ENCODE results near the gene ZHX3.
"Not testable (repeated sequence)": the region's sequence is repeated elsewhere in the genome, so short reads cannot be mapped to it uniquely, and the experiment has no call there.

The ZHX3 gene

DNA sequence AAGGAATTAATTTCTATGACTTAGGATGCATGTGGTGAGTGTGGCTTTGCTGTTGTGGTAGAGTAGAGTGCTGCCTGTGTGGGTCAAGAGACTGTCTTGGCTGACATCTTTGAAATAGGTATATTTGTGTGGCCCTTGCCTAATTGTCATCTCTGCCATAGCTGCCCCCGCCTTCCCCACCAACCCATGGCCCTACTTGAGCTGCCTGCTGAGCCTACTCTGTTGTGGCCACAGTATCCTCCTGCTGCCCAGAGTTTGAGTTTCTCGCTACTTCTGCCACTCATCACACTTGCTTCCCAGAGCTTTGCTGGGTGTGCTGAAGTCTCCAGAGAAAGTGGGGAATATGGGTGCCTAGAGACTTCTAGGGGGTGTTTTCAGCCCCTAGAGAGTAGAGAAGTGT, 172.2 kb downstream of the ZHX3 start:
- no peak for DNase-seq

DNA sequence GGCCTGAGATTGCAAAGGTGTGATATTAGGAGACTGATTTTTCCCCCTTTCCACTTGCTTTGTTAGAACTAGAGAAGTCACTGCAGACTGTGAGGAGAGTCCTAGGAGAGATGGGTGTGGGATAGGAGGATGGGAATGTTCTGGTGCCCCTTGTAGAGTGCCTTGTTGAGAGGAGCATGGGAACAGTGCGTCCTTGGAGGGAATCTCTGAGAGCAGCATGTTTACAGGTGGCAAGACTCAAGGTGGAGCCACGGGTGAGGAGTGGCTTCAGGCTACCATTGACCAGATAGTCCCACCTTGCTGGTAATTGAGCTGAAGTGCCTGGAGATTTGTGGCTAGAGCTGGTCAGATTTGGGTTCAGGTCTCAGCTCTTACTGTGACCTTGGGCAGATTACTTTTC, 174.2 kb downstream of the ZHX3 start:
- no peak for DNase-seq

DNA sequence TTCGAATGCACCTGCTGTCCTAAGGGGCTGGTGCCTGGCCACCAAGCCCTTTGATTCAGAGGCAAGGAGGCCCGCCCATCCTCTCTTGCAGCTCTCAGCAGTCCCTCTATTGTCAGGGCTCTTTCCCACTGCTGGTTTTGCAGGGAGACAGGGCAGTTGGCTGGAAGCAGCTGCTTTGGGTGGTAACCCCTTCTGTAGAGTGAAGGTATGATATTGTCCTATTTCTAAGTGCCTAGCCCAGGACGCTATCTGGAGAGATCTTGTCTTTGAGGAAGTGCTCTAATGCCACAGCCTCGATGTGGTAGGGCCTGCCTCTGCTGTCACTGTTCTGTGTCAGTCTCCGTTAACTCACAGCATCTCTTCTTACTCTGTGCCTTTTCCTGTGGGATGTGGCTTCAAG, 174.6 kb downstream of the ZHX3 start:
- peak in 1 of 2 experiments; percentile 10 for DNase-seq

DNA sequence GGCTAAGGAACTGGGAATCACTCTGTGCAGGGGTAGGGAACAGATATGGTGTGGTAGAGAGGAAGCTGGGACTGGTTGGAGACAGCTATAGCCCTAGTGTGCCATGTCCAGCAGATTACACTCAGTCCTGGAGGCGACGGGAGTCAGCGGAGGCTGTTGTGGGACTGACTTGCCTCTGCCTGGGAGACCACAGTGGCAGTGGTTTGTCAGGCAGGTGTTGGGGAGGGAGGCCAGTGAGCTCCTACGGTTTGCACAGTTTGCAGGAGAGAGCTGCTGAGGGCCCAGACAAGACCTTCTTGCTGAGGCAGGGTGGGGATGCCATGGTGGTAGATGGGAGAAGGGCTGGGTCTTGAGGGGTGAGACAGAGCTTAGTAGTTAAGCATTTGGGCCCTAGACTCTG, 175.3 kb downstream of the ZHX3 start:
- DNase-seq: no peak

DNA sequence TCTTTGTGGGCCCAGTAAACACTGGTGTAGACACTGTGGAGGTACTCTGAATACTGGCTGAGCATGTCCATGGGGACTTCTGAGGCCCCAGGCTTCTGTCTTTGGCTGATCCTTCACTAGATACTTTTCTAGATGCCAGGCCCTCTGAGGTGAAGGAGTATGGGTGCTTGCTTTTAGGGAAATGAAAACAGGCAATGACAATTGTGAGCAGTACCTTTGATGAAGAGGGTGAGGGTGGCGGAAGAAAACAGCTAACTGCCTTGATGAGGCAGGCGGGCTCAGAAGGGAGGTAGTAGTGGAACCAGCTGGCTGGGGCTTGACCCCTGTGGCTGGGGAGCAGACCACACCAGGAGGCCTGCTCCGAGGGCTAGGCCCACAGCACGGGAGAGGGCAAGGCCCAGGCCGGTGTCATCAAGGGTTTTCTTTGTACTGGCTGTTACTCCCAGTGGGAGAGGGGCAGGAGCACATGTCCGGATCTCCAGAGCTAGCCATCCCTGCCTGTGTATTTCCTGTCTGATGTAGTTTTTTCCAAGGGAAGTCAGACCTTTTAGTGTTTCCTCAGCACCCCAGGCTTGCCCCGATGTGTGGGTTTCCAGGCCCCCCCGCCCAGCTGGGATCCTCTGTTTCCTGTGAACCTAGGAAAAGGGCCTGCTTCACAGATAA, 176.2 kb downstream of the ZHX3 start:
- no peak for DNase-seq

DNA sequence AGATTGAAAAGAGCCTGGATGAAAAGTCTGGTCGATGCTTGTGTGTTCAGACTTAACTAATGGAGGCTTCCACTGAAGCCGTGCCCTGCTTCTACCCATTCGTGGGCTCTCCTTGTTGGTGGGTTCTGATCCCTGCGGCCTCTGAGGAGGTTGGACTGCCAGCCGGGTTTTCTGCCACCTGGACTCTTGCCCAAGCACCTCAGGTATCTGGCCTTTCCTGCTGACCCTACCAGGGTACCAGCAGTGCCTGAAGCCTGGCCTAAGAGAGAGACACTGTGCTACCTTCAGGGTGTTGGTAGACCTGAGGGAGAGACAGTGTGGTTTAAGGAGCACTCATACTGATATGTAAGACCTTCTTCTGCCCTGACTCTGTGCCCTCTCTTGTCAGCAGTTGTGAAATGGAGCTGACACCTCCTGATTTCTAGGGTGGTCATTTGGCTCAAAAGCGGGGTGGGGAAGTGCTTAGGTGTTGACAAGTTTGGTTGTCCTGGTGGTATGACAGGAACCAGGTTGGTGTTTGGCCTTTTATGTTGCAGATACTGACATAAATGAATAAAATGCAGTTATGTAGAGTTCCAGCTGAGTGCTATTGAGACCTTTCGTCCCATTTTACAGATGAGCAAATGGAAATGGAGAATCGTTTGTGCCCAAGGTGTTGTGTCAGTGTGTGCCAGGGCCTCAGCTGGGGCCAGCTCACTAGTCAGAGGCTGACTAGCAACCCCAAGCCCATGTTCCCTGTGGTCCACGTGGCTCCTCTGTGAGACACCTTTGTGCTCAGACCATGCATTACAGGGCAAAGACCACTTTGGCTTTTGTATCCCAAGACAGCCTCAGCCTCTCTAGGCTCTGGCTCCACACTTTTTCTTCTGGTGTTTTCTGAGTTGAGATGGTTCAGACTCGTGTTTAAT, 177.1 kb downstream of the ZHX3 start:
- DNase-seq: no peak

DNA sequence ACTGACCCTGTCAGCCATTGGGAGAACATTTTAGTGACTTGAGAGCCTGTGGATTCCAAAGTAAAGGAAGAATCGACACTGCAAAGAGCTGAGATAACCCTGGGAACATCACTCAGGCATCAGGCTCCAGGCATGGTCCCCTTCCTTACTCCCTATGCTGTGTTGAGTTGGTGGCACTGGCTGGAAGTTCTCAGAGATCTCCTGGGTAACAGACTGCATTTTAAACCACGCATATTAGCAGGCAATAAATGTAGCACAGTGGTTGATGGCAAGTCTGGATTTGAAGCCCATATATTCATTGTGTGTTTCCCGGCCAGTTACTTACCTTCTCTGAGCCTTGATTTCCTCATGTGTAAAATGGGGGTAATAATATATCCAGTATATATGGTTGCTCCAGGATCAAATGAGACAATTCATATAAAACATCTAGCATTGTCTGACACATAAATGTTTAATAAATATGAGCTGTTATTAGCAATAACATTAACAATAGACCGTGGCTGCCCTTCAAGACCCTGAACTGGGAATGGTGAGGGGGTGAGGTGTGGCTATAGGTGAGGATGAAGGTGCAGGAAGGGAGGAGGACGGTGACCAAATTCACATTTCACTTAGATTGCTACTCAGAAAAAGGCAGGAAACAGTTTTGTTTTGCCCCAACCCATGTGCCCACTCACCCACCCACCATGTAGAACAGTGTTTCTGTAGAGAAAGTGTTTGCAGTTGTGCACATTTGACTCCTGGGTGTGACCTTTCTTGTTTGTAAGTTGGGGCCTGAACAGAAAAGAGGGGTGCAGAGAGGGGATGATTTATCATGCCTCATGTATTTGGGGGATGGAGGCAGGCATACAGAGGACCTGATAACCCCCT, 178.1 kb downstream of the ZHX3 start:
- DNase-seq: no peak

DNA sequence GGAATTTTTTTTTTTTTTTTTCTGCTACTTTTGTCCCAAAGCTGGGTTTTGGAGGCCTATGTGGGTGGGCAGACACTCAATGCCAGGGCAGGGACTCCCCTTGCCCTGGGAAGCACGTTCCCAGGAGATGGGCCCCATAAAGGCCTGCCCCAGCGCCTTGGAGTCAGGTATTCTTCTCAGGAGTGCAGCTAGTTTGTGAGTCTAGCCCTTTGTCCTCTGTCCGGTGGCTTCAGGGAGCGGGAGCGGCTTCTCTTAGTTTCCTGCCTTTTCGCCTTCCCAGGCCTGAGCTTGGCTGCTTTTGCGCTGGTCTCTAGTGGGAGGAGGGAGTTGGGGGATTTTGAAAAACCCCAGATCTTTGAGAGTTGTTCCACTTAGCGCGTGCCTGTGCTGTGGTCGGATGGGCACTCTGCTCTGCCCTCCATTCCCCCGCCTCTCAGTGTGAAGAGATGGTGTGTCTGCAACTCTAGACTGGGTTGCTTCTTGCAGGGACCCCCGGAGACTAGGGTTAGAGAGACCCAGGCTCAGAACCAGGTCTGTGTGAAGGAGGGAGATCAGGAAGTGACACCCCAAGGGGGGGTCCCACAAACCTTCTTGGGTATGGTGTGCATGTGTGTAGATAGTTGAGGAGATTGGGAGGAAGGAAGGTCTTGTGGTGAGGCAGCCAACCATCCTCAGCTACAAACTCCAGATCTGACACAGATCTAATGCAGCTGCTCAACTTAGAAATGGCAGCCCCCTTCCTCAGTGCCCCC, 178.9 kb downstream of the ZHX3 start:
- DNase-seq: no peak

DNA sequence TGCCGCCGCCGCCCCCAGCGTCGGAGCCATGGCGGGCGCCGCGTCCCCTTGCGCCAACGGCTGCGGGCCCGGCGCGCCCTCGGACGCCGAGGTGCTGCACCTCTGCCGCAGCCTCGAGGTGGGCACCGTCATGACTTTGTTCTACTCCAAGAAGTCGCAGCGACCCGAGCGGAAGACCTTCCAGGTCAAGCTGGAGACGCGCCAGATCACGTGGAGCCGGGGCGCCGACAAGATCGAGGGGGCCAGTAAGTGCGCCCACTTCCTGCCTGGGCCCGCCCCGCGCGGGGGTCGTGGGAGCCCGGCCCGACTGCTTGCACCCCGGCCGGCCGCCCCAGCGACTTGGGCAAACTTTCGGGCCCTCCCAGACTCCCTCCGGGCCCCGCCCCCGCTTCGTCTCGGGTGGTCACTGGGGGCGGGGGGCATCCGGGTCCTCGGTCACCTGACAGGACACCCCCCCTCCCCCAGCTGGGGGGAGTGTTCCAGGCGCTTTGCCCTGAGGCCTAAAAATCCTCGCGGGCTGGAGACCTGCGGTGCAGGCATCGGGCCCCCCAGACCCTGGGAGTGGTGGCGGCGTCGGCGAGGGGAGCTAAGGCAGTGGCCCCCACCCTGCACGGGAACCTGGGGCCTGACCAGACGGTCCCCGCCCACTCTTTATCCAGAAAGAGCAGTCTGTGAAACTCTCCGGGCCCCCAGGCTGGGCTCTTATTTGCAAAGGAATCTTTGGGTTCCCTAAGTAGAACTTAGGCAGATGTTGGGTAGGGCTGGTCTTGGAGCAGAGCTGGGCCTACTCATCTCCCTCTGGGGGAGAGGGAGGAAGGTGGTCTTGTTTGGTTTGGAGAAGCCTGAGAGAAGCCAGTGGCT, 179.7 kb downstream of the ZHX3 start:
- DNase-seq: no peak

DNA sequence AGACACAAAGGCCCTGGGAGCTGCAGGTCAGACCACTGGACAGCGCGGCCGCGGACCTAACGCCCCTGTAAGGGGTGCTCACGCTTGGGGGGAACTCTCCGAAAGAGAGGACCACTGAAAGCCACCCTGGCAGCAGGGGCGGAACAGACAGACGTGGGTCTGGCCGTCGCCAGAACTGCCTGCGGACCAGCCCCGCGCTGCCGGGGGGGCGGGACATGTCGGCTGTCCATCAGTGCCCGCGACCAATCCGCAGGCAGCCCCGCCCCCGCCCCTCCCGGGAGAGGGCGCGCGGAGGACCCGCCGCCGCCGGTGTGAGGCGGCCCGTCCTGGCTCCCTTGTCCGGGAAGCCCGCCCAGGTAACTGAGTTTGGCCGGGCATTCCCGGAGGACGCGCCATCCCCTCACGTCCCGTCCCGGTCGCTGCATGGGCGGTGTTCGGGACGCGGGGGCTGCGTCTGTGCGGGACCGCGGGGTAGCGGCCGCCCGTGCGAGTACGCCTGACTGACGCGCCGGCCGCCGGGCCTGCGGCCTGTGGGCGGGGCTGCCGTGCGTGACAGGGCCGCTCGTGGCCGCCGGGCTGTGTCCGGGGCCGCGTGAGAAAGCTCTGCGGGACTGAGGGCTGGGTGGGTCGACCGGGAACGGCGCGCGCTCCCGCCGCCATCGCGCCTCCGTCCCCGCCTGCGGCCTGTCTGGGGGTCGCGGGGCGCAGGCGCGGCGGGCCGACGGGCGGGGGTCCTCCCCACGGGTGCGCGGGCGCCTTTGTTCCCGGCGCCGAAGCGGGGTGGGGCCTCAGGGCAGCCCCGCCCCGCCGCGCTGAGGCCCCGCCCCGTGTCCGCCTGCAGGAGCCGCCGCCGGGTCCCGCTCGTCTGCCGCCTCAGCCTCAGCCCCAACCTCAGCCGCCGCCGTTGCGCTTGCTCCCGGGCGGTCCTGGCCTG, 180.6 kb downstream of the ZHX3 start, which contains the start of gene PLCG1:
Gene PLCG1, plus strand, starts transcription at position 864 of the 934 bp plus-strand sequence. CDS start 99 bp downstream, outside the sequence.
- DNase-seq: peak; percentile 69 to 82

DNA sequence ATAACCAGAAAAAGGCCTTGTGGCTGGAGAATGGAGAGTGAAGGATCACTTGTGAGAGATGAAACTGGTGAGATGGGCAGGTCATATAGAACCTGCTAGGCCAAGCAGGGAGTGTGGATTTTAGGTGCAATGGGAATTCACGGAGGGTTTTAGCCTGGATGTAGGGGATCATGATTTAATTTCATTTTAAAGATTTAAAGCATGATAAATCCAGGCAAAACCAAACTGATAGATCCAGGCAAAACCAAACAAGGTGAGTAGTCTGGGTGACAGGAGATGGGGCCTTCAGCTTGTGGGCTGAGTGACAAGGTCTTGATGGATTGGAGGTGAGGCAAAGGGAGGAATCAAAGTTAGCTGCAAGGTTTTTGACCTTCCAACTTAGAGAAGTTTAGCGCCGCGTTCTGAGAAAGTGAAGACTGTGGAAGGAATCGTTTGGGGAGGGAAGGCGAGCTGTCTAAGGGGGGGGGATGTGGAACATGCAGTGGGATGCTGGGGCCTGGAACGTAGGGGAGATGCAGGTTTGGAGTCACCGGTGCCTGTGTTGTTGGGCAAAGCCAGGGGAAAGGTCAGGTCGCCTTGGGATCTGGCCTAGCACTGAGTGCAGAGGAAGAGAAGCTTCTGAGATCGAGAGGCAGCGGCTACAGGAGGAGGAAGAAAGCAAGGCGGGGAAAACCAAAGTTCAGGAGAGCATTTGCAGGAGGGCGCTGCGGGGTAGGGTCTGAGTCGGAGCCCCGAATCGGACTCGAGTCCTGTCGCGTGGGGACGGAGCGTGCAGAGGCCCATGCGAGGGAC, 181.4 kb downstream of the ZHX3 start:
- DNase-seq: no peak

DNA sequence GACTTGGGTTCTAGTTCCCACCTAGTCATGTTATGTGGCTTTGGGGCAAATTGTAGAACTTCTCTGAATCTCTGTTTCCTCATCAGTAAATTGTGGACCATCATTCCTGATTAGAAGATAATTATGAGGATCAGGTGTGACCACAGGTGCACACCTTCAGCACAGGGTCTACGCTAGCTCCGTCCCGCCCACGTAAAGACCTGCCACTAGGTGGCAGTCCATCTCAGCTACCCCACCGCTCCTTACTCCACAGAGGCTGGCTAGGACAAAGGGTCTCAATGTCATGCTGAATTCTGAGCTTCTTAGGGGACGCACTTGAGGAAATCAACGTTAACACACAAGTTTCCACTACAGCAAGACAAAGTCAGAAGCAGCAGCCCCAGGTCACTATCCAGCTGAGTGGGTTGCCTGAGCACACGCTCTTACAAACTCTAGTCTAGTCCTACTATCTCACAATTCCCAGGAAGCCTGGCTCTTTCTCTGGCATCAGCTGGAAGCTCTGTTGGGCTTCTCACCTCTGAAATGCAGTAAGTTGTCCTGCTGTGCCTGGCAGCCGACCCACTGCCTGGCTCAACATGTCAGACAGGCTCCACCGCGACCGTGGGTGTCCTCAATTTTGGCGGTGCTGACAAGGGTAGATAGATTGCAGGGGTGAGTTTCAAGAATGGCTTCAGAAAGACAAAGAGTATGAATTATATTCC, 182.2 kb downstream of the ZHX3 start:
- DNase-seq: peak; percentile 17 to 25

DNA sequence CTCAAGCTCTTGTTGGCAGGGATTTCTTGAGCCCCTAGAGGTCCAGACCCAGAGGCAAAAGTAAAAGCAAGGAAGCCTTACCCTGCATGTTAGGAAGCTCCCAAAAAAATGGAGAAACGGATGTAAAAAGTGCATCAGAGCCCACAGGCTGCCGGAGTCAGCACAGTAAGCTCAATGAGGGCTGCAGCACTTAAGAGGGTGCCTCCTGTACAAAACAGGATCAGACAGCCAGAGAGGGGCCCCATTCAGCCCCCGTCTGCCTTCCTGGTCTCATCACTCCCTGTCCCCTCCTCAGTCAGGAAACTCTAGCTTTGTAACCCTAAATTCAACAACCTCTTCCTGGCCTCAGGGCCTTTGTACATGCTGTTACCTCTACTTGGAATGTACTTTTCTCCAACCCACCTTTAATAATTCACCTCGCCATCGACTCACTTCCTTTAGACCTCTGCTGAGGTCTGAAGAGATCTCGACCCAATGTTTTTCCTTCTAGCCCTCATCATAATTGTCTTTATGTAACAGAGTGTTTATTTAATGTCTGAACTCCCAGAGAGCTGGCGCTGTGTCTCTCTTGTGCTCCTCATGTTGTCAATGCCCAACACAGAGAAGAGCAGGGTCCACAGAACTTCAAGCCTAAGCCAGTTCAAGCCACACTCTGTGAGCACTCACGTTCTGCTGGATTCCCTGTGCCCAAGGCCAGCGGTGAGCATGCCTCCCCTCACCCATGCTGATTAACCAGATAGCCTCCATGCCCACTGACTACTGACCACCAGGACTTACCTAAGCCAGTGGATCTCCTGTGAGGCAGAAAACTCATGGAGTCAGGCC, 183.0 kb downstream of the ZHX3 start:
- no peak for DNase-seq

DNA sequence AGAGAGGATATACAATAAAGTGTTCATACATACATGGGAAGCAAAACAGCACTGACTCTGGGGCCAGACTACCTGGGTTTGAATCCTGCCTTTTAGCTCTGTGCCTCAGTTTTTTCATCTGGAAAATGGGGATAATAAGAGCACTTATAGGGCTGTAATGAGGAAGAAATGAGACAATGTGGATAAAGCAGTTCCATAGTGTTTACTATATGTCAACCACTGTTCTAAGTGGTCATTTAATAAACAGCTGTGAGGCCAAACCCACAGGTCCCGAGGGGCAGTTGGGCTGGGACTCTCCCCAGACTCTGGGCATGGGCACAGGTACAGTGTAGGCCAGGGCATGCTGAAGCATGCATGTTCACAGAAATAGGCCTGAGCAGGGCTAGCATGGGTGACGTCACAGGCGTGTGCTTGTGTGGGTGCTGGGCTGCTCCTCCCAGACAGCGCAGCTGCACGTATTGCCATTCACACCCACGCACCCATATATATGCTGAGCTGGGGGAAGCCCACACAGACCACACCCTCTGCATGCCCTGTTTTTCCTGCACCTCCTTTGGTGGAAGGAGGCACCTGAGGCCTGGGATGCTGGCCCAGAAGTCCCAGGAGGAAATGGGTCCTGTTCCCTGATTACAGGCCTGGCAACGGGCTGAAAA, 183.7 kb downstream of the ZHX3 start:
- no peak for DNase-seq

DNA sequence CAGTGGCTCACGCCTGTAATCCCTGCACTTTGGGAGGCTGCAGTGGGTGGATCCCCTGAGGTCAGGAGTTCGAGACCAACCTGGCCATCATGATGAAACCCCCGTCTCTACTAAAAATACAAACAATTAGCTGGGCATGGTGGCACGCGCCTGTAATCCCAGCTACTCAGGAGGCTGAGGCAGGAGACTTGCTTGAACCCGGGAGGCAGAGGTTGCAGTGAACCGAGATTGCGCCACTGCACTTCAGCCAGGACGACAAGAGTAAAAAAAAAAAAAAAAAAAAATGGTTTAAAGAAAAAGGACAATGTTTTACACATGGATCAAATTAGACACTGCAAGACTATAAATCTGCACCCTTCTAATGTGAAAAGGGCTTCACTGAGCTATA, 185.1 kb downstream of the ZHX3 start:
- not testable (repeated sequence) for DNase-seq

DNA sequence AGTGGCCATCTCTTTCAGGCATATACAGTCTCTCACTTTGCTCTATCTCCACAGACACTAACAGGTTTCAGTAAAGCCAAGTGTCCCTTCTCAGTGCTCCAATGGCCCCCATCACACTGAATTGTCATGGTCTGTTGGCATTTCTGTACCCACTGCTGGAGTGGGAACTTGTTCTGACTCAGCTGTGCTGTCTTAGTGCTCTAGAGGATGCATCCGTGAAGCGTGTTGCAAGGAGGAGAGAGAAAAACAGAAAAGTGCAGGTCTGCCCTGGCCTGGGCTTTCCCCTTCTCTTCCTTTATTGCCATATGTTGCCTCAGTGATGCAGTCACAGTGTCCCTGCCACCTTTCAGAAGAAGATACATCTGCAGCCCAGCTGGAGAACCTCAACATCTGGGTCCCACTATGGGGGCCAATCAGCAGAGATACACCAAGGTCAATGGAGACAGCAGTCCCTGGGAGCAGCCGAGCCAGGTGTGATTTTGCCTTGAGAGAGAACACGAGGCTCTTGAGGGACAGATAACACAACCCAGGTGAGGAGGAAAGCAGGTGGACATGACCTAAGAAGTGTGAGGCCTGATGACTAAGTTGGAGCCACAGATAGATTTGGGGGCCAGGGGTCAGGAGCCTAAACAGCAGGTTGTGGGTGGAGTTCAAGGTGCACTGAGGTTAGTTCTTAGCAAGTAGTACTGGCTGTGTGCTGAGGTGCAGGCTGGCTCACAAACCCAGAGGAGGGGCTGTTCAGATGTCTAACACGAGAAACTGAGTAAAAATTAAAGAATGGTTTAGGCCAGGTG, 185.7 kb downstream of the ZHX3 start:
- peak in 1 of 2 experiments; percentile 12 for DNase-seq
